GM21526 (cell line): ENCODE measurements around the gene ADAMTSL5.

ENCODE experiments used
- ATAC-seq: cut with Tn5 transposase; IDR thresholded peaks from one replicate; pipeline ENCODE4 v1.9.1; 2021; ENCODE audit warnings: moderate library complexity; ENCODE audit not compliant: unreplicated experiment, low FRiP score

The ADAMTSL5 gene

DNA sequence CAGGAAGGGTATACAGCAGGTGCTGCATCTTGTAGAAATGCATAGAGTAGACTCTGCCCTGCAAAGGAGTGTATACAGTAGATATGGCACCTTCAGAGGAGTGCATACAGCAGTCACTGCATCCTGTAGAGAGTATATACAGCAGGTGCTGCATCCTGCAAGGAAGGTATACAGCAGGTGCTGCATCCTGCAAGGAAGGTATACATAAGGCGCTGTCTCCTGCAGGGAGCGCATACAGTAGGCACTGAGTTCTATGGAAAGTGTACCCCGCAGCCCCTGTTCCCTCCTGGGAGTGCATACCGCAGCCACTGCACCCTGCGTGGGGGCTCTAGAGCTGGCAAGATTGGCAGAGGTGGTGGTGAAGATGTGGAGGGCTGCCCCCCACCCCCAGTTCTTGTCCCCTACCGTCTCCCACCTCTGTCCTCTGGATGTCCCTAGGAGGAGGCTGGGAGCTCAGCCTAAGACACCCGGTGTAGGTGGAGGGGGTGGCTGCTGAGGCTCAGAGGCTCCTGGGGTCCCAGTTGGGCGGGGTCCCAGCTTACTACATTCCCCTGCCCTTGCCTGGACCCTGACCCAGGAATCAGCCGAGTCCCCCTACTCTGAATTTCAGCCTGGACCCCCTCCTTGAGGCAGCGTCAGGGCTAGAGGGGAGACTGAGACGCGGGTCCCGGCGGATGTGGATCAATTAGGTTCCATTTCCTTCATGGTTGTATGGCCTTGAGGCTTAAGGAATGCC, 2.3 kb upstream of the ADAMTSL5 start:
- no peak for ATAC-seq

DNA sequence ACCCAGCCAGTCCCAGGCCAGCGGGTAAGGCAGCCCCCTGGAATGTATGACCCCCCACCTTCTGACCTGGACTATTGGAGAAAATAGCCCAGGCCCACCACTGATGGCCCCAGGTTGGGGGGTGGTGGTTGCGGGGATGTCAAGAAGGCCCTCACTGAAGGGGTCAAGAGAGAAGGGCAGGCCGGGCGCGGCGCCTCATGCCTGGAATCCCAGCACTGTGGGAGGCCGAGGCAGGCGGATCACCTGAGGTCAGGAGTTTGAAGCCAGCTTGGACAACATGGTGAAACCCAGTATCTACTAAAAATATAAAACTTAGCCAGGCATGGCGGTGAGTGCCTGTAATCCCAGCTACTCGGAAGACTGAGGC, 1.5 kb upstream of the ADAMTSL5 start:
- no peak for ATAC-seq

- ATAC-seq: no peak
These were observed 878 bp upstream of the ADAMTSL5 start for GRCh38 chr19:1513499-1514294.

DNA sequence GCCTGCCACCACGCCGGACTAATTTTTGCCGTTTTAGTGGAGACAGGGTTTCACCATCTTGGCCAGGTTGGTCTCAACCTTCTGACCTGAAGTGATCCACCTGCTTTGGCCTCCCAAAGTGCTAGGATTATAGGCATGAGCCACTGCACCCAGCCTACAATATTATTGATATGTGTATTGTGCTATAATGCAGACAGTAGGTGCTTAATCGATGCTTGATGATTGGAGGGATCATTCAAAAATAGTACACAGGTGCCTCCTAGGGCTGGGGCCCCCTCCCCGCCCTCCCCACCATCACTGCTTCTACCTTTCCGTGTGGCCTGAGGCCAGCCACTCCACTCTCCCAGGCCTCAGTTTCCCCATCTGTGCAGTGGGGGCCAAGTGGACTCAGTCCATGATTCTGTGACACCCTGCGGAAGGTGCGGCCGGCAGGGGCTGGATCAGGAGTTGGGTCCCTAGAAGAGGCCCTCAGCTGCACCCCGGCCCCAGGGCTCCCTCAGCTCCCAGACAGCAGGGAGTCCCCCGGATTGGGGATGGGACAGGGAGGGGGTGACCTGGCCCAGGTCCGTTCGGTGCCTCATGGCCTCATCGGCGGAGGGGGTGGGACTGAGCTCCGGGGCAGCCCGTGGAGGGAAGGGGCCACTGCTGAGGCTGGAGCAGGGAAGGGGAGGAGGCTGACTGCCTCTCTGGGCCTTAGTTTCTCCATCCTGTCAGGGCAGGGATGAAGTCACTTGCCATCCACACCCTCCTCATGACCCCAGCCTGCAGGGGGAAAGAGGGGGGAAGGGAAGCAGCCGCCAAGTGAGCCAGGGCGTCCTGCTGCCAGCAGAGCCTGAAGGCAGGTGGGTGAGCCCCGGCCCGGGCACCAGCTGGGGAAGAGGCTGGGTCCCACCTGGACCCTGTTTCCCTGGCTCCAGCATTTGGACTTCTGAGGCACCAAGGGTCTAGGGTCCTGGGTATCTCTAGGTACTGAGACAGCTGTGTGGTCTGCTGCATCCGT, 1.2 kb downstream of the ADAMTSL5 start:
- ATAC-seq: no peak

GRCh38 chr19:1510807-1511206, 2.0 kb downstream of the ADAMTSL5 start:
- ATAC-seq: no peak

- ATAC-seq: no peak
These were observed 2.4 kb downstream of the ADAMTSL5 start for GRCh38 chr19:1510442-1510806.

GRCh38 chr19:1509602-1510441, 3.0 kb downstream of the ADAMTSL5 start:
- ATAC-seq: no peak

- no peak for ATAC-seq
These were observed 4.3 kb downstream of the ADAMTSL5 start for GRCh38 chr19:1508507-1508856.

GRCh38 chr19:1507763-1508506, 4.9 kb downstream of the ADAMTSL5 start:
- ATAC-seq: no peak

DNA sequence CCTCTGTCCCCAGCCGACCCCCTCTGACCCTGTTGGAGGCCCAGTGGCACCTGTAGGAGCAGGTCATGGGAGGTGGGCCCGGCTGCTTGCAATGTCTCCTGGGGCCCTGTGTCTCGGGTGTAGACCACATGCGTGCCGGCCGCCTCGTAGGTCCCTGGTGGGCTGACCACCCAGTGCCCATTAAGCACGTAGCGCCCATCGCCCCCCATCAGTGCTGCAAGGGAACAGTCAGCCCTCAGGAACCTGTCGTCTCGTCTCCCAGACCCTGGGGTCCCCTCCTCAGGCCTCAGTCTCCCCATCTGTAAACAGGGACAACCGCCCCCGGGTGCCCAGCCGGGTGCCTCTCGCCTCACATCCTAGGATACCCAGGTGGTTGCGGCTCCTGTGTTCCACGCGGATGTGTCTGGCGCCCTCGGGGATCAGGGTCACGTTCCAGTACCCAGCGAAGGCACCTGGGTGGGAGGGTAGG, 5.6 kb downstream of the ADAMTSL5 start:
- ATAC-seq: no peak

DNA sequence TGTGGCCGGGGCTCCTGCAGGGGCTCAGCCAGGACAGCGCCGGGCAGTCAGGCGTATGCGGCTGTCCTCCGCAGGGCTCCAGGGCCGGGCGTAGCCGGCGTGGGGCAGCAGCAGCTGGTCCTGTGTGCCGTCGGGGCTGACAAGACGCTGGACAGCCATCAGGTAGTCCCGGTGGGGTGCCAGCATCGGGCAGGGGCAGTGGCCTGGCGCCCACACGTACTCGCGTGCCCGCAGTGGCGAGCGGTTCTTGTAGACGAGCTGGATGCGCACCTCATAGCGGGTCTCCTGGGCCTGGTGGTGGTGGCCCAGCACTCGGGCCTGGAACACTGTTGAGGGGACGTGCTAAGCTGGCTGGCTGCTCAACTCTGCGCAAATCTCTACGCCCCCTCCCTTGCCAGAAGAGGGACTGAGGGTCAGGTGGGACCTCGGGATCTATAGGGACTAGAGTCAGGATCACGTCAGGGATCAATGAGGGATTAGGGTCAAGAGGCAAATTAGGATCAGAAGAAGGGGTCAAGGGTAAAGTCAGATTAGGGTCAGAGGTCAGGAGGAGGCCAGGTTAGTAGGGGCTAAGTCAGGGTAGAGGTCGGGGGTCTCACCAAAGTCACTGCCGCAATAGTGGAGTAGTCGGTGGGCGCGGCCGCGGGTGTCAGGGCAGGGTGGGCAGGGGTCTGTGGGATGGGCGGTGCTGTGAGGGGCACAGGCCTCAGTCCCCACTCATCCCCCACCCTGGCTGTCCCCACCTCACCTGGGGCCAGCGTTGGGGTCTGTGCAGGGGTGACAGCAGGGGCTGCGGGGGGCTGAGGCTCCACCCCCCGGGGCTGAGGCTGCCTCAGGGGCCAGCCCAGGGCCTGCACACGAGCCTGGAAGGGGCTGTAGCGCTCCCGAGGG, 6.6 kb downstream of the ADAMTSL5 start:
- no peak for ATAC-seq

- no peak for ATAC-seq
These were observed 7.8 kb downstream of the ADAMTSL5 start for GRCh38 chr19:1505012-1505411.

- ATAC-seq: no peak
These were observed 8.7 kb downstream of the ADAMTSL5 start for GRCh38 chr19:1503925-1504773.

- ATAC-seq: no peak
These were observed 9.5 kb downstream of the ADAMTSL5 start for GRCh38 chr19:1503089-1503924.

DNA sequence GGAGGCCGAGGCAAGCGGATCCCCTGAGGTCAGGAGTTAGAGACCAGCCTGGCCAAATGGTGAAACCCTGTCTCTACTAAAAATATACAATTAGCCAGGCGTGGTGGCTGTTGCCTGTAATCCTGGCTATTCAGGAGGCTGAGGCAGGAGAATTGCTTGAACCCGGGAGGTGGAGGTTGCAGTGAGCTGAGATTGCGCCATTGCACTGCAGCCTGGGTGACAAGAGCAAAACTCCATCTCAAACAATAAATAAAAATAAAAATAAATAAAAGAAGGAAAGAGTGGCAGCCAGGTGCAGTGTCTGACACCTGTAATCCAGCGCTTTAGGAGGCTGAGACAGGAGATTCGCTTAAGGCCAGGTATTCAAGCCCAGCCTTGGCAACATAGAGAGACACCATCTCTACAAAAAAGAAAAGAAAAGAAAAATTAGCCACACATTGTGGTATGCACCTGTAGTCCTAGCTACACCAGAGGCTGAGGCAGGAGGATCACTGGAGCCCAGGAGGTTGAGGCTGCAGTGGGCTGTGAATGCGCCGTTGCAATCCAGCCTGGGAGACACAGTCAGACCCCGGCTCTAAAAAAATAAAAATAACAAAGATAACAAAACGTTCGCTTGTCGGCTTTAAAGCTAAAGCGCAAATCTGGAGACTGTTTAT, 10.3 kb downstream of the ADAMTSL5 start:
- no peak for ATAC-seq

- ATAC-seq: no peak
These were observed 11.6 kb downstream of the ADAMTSL5 start for GRCh38 chr19:1501200-1501595.
